ENCODE data around the gene RSRC2.

- TF ChIP-seq PATZ1 (CRISPR knock-in tag; IDR thresholded peaks at IDR 0.05; ENCODE audit: borderline replicate concordance) (no peak), BACH2 (CRISPR knock-in tag; IDR thresholded peaks at IDR 0.05; ENCODE audit: borderline replicate concordance) (no peak), SNAI2 (CRISPR knock-in tag; IDR thresholded peaks at IDR 0.05) (no peak), TCF4 (CRISPR knock-in tag; IDR thresholded peaks at IDR 0.05; ENCODE audit: borderline replicate concordance) (no peak), ZNF70 (CRISPR knock-in tag; IDR thresholded peaks at IDR 0.05) (0 out of 2 replicates have a peak, but pooled peaks have one; percentile 32)
Measured at GRCh38 chr12:122517877-122518276, 8.9 kb downstream of the RSRC2 start.
